Panc1 (cell line): ENCODE results near the gene FARP2. TPM values are rescaled to one million over a fixed set of nuclear protein-coding genes. Genes with fewer than 3 reads are reported as not detected.

Experiments
- ATAC-seq: fragments of 200-7000 bp; cut with Tn5 transposase; 2 replicates; pipeline ENCODE4 v1.9.1; 2020; ENCODE audit warnings: mild to moderate bottlenecking, moderate library complexity
- BruUV-seq: library from RNA; stranded (reverse); fragments of 400-500 nt; replicated peaks from 2 replicates; lab custom pipeline; 2021; lab: Mats Ljungman, UMichigan
- CTCF ChIA-PET: fragments of 300-600 bp; sonication (Branson Sonifier 250); formaldehyde crosslinking; loops from one replicate; lab custom pipeline; 2022; ENCODE audit warnings: antibody characterized with exemption; lab: Charles Lee
- POLR2A ChIA-PET: fragments of 300-600 bp; sonication (Branson Sonifier 250); formaldehyde crosslinking; loops from one replicate; lab custom pipeline; 2022; ENCODE audit warnings: antibody characterized with exemption; lab: Charles Lee
- DNase-seq: peaks from one replicate; pipeline ENCODE4 v3.0.0-alpha.2; 2010; ENCODE audit warnings: low read depth, low spot score
- H3K27ac ChIP-seq: 2 replicates; pipeline ENCODE4 v1.5.1; 2011; ENCODE audit warnings: mild to moderate bottlenecking, low read length, inconsistent platforms
- H3K27me3 ChIP-seq: fragments of 200-500 bp; sonication (Bioruptor generic); 2 replicates; pipeline ENCODE4 v1.6.0; 2014; ENCODE audit warnings: low read length, inconsistent platforms; ENCODE audit not compliant: control insufficient read depth, insufficient read depth
- H3K36me3 ChIP-seq: fragments of 200-500 bp; sonication (Bioruptor generic); 2 replicates; pipeline ENCODE4 v1.5.1; 2014; ENCODE audit warnings: inconsistent platforms, mild to moderate bottlenecking, low read length, moderate library complexity; ENCODE audit not compliant: control insufficient read depth, insufficient read depth
- H3K4me1 ChIP-seq: 2 replicates; pipeline ENCODE4 v1.5.1; 2011; ENCODE audit warnings: inconsistent platforms, mild to moderate bottlenecking, low read length, moderate library complexity; ENCODE audit not compliant: control insufficient read depth, insufficient read depth
- H3K4me3 ChIP-seq, 2 experiments: 2 replicates each; pipeline ENCODE4 v1.5.1; 2011 to 2012; ENCODE audit warnings: low read depth in 2 of 2, low read length in 2 of 2, mild to moderate bottlenecking in 2 of 2, inconsistent platforms in 1 of 2, moderate library complexity in 1 of 2
- H3K9me3 ChIP-seq: fragments of 200-500 bp; sonication (Bioruptor generic); 2 replicates; pipeline ENCODE4 v1.5.1; 2014; ENCODE audit warnings: low read depth, mild to moderate bottlenecking, inconsistent platforms, low read length, moderate library complexity; ENCODE audit not compliant: control insufficient read depth, insufficient read depth
- POLR2AphosphoS5 ChIP-seq: IDR thresholded peaks from 2 replicates; pipeline ENCODE4 v1.6.1; 2012; ENCODE audit warnings: mild to moderate bottlenecking, low read depth, low read length, moderate library complexity
- REST ChIP-seq, 2 experiments: IDR thresholded peaks; 2 replicates each; pipeline ENCODE4 v1.6.1; 2011 to 2012; ENCODE audit warnings: low read depth in 2 of 2, control low read depth in 1 of 2, low read length in 1 of 2, mild to moderate bottlenecking in 1 of 2, moderate library complexity in 1 of 2; ENCODE audit not compliant: insufficient read depth in 1 of 2
- SIN3A ChIP-seq: IDR thresholded peaks from 2 replicates; pipeline ENCODE4 v1.6.1; 2012; ENCODE audit warnings: low read depth, mild to moderate bottlenecking, low read length, moderate library complexity, borderline replicate concordance; ENCODE audit not compliant: insufficient read depth
- TCF7L2 ChIP-seq: IDR thresholded peaks from 2 replicates; pipeline ENCODE4 v1.6.1; 2011; ENCODE audit warnings: mild to moderate bottlenecking, low read depth, low read length, inconsistent platforms
- in situ Hi-C: cut with HindIII; loops from 2 replicates; pipeline ENCODE4 v1.10.0; 2016; ENCODE audit warnings: low sequenced_read_pairs, low pct_unique_long_range_greater_than_20kb
- intact Hi-C: fragments of 100-400 bp; cut with micrococcal nuclease; formaldehyde crosslinking; loops from one replicate; pipeline ENCODE4 v1.10.0; 2022; ENCODE audit not compliant: unreplicated experiment
- total RNA-seq: library from RNA; stranded (reverse); gene quantifications from one replicate; pipeline ENCODE4 v1.2.1, GENCODE V29; 2021; ENCODE audit not compliant: unreplicated experiment
- TF ChIP-seq, protein P1 (sequence below): fragments of 450-650 bp; IDR thresholded peaks from 2 replicates; pipeline ENCODE4 v1.5.1; 2017; ENCODE audit warnings: mild to moderate bottlenecking

The FARP2 gene
- total RNA-seq, 1 experiment from 2014 or later: 80.3 TPM

- DNase-seq (no peak), ATAC-seq (no peak)
- peak overlapping the region; percentile 17; the same call in 1 of the 2 replicates for H3K27ac ChIP-seq
- in situ Hi-C loops (no loop called here), intact Hi-C loops (no loop called here)
- peaks cover 4% of the 10 kb centered on the region; the same call in 1 of the 2 replicates for H3K4me1 ChIP-seq
- no peaks in the 10 kb centered on the region for H3K9me3 ChIP-seq
- POLR2A ChIA-PET: no interaction called here
- no peaks in the 10 kb centered on the region for H3K27me3 ChIP-seq
- CTCF ChIA-PET: no interaction called here
- H3K4me3 ChIP-seq: no peak overlapping the region
- no TSS peak for BruUV-seq
- no peaks in the 10 kb centered on the region for H3K36me3 ChIP-seq
- TF ChIP-seq TCF7L2 (no peak), REST (IDR thresholded peaks at IDR 0.05; ENCODE audit: insufficient read depth in 1 of 2, low read depth in 2 of 2, low read length in 1 of 2) (no peak), POLR2AphosphoS5 (no peak), SIN3A (no peak)
- TF ChIP-seq, protein P1, sequence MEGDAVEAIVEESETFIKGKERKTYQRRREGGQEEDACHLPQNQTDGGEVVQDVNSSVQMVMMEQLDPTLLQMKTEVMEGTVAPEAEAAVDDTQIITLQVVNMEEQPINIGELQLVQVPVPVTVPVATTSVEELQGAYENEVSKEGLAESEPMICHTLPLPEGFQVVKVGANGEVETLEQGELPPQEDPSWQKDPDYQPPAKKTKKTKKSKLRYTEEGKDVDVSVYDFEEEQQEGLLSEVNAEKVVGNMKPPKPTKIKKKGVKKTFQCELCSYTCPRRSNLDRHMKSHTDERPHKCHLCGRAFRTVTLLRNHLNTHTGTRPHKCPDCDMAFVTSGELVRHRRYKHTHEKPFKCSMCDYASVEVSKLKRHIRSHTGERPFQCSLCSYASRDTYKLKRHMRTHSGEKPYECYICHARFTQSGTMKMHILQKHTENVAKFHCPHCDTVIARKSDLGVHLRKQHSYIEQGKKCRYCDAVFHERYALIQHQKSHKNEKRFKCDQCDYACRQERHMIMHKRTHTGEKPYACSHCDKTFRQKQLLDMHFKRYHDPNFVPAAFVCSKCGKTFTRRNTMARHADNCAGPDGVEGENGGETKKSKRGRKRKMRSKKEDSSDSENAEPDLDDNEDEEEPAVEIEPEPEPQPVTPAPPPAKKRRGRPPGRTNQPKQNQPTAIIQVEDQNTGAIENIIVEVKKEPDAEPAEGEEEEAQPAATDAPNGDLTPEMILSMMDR: no peak
These were observed 143.9 kb downstream of the FARP2 start for GRCh38 chr2:241500016-241500415.

GRCh38 chr2:241500431-241500975 lies 144.4 kb downstream of the FARP2 start:
- H3K36me3 ChIP-seq: no peaks in the 10 kb centered on the region
- H3K27me3 ChIP-seq: no peaks in the 10 kb centered on the region
- H3K4me3 ChIP-seq: no peak overlapping the region
- intact Hi-C loops: no loop called here
- peaks cover 8% of the 10 kb centered on the region for H3K4me1 ChIP-seq
- no peaks in the 10 kb centered on the region for H3K9me3 ChIP-seq
- in situ Hi-C loops: no loop called here
- DNase-seq (no peak), ATAC-seq (no peak)
- no peak overlapping the region for H3K27ac ChIP-seq
- no peak for TF ChIP-seq SIN3A
- TF ChIP-seq REST (IDR thresholded peaks at IDR 0.05; ENCODE audit: insufficient read depth in 1 of 2, low read depth in 2 of 2, low read length in 1 of 2): no peak
- no peak for TF ChIP-seq TCF7L2
- TF ChIP-seq, protein P1: no peak
- TF ChIP-seq POLR2AphosphoS5: no peak
- ChIA-PET POLR2A (no interaction called here), CTCF (no interaction called here)
- no TSS peak for BruUV-seq
